GM18517 (cell line): Measurements from ENCODE around the gene DPT.

Experiments
- ATAC-seq: cut with Tn5 transposase; IDR thresholded peaks from one replicate; pipeline ENCODE4 v1.9.1; 2021; ENCODE audit warnings: mild to moderate bottlenecking, moderate library complexity; ENCODE audit not compliant: unreplicated experiment

DPT gene

GRCh38 chr1:168706391-168706992, 22.5 kb downstream of the DPT start:
- no peak for ATAC-seq

GRCh38 chr1:168700575-168701268, 28.3 kb downstream of the DPT start:
- ATAC-seq = no peak

- no peak for ATAC-seq
These were observed 30.6 kb downstream of the DPT start for GRCh38 chr1:168698453-168698852.

DNA sequence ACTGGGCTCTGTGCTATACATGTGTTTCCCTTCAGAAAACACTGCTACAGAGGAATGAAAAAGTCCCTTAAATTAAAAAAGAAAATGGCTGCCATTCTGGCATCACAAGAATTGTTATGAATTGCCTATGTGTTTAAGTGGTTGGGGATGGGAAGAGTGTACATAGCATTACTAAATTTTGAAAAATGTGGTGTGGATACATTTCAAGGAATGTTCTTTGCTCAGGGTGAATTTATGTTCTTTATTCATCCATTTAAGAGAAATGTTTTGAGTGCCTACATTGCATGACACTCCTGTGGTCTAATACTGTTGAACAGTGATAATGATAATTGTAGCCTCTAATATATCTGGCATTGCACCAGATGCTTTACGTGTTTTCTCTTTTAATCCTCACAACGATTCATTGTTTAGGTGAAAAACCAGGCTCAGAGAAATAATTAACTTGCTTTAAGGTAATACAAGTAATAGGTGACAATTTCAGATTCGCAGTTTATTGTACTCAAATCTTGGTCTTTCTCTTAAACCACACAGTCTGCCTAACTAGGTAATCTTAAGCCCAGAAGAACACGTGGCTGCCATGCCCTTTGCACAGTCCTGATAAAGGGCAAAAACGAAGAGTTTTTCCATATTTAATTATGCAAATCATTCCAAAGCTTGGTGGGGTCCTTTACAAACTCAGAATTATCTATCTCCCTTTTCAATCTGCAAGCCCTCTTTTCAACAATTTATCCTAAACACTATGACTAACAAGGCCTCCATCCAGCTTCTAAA, 31.5 kb downstream of the DPT start:
- no peak for ATAC-seq

DNA sequence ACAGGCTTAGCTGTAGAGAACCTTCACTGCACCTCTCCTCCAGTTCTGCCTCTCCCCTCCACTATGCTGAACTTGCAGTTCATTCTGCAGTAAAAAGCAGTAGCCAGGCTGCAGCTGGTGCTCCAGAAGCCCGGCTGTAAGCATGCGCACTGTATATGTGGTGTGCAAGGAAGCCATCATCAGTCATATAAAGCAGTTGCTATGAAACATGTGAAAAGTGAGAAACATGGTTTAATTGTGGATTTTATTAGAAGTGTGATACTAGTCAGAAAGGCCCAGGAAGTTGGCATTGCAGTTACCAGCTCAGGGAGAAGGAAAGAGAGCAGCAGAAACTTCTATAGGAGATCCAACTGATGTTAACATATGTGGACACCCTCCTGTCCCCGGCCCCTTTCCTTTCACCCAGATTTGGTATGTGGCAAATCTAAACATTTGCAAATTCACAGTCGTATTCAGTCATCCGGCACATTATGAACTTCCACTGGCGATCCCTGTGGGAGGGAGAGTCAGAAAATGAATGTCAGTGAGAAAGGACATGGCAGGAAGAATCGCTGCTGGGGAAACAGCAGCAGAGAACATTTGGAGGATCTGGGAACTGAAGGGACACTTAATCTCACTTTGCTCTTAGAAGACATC, 32.8 kb downstream of the DPT start:
- no peak for ATAC-seq

- no peak for ATAC-seq
These were observed 35.2 kb downstream of the DPT start for GRCh38 chr1:168693872-168694238.

DNA sequence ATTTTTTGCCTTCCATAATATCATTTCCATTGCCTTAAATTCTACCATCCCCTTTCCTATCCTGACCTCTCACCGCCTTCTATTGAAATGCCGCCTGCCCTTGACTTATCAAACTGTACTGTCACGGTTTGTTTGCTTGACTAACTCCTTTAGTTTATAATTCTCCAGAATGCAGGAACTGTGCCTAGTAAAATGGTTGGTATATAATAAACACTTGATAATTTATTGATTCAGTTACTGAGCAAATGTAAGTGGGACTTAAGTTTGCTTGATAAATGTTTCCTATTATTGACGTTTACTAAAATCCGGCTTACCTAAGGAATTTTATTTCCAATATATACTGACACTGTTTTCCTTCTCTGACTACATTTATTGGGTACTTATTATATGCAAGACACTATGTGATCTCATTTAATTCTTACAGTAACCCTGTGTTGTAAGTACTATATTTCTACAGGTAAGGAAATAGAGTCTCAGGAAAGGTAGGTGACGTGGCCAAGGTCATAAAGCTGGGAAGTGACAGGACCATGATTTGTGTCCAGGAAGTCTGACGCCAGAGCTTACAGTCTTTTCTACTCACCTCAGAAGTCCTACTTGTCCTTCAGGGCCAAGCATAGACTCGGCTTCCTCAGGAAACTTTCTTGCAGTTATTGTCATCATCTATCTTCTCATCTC, 35.7 kb downstream of the DPT start:
- ATAC-seq = no peak

DNA sequence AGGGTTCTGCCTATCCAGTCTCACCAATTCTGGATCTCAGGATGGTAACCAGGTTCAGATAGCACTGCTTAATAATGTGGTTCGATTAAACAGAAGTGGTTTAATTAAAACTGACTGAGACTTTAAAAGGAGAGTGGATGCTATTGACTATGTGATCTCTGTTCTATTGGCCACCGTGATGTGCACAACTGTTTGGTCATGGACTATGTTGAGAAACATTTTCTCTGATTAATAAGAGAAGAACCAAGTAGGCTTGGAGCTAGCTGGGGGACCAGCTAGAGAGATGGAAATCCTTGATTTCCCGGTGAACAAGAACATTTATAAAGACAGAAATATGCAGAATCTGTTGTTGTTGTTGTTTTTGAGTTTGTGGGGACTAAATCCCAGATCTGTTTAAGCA, 36.5 kb downstream of the DPT start:
- no peak for ATAC-seq

DNA sequence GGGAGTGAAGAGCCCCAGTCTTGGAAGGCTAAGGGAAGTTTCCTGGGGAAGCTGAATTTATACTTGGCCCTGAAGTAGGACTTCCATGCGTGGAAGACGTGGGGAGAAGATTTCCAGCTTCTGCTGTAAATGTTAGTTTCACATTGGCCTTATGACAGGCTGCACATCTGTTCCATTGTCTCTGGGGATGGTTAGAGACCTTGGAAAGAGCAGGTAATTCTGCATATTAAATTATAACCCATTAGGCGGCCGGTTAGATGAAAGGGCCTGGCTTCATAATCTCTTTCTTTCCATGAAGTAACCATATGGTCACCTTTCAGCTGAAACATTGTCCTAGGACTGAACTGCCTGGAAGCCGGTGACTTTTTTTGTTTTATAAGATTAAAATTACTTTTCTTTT, 37.5 kb downstream of the DPT start:
- ATAC-seq = no peak

DNA sequence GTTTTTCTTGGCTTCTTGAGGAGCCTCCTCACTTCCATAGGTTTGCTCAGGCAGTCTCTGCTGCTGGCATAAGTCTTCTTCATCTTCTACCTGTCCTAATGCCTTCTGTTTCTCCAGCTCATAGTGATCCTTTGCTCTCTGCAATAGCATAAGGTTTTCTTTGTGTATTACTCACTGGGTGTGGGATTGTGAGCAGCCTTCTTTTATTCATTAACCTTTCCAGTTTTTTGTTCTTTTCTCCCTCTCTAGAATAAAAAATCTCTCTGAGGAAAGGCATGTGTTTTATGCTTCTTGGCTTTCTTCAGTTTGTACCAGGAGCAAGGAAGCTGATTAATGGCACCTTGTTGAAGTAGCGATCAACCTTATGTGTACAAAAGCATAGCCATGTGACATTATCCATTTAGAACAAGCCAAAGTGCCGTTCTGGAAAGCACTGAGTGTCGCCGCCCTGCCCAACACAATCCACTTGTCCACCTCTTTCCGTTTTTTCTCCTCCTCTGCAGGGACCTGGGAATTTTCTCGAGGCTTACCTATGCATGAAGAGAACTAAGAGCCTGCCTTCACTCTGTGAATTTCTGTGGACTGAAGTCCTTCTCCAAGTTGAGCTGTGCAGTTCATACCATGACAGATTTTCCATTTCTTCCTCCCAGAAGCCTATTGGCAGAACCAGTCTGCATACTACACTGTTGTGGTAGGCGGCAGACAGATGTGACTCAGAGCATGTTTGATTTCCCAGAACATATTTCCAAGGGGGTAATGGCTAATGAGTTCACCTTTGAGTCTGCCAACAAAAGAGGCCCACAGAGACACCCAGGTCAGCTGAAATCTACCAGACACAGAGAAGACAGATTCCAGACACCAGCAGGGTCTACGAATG, 39.0 kb downstream of the DPT start:
- no peak for ATAC-seq

DNA sequence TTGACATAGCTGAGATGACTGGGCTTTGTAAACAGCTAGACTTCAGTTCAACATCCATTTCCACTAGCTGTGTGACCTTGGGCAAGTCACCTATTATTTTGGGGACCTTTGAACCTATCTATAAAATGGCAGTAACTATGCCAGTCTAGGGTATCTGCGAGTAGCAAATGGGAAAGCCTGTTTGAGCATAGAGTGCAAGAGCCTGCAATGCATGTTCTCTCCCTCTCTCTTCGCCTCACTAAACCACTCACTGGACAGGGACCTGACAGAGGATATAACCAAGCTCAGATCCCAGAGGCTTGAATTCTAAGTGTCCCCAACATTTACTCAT, 39.7 kb downstream of the DPT start:
- ATAC-seq = no peak

DNA sequence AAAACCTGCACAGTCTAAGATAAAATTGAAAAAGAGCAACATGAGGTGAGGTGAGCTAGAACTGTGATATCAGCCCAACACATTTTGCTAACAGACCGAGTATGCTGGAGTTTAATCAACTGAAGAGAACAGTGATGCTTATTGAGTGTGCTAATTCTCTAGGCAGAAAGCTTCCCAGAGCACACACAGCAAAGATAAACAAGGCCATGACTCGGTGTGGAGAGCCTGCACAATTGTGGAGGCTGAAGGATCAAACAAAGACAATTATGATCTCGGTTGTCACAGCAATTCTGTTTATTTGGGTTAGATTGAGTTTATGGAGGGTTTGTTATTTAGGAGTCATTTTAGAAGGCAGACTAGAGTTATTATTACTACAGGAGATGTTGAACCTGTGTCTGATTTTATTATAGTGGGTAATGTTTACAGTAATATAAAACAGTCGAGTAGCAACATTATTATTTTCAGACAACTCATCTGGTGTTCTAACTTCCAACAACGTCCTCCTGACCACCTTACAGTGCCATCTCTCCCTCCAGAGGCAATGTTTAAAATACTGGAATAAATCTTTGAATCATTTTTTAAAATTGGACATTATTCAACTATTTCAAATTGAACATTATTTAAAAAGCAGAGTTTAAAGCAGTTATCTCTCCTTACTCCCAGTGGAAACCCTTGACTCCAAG, 40.2 kb downstream of the DPT start:
- no peak for ATAC-seq

DNA sequence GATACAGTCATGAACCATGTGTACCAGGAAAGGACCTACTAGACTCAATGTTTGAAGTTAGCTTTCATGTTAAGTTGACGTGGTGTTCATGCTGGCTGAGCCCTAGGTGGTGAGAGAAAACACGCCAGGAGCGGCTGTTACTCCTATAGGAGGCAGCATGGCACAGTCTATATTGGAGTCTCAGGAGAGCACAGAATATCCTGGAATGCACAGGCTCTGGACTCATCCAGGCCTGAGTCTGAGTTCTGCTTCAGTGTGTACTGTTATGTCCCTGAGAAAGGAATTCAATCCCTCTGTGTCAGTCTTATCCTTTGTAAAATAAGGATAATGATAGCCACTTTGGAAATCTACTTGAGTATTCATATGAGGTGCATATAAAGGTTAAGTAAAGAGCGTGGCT, 41.2 kb downstream of the DPT start:
- ATAC-seq = no peak

DNA sequence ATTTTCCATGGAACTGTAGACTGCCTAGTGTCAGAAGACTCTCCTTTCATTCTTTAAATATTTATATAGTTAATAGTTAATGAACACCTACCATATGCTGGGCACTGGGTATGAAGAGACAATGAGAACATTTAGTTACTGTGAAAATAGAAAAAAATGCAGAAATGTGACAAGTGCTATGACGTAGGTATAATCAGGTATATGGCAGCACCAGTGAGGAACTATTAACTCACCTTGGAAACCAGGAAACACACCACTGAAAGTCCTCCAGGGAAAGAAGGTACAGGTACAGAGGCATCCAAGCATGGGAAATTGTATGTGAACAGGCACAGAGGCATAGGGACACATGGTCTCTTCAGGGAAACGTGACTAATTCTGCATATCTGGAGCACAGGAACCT, 42.3 kb downstream of the DPT start:
- ATAC-seq = no peak

GRCh38 chr1:168683871-168684270, 45.1 kb downstream of the DPT start:
- no peak for ATAC-seq

DNA sequence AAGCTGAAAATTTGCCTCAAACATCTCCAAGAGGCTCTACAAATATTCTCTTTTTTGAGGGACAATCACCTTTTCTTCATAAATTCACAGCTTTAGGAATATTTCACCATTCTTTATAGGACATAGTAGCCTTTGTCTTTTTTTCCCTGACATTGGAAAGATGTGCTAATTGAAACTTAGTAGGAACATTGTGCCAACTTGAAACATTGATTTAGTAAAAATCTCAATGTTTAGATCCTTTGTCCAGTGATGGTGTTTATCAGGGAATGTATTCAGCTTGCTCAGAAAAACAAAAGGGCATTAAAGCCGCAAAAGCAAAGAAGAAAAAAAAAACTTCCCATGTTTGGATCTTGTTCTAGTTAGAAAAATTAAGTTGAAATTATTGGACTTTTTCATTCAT, 52.1 kb downstream of the DPT start:
- no peak for ATAC-seq

DNA sequence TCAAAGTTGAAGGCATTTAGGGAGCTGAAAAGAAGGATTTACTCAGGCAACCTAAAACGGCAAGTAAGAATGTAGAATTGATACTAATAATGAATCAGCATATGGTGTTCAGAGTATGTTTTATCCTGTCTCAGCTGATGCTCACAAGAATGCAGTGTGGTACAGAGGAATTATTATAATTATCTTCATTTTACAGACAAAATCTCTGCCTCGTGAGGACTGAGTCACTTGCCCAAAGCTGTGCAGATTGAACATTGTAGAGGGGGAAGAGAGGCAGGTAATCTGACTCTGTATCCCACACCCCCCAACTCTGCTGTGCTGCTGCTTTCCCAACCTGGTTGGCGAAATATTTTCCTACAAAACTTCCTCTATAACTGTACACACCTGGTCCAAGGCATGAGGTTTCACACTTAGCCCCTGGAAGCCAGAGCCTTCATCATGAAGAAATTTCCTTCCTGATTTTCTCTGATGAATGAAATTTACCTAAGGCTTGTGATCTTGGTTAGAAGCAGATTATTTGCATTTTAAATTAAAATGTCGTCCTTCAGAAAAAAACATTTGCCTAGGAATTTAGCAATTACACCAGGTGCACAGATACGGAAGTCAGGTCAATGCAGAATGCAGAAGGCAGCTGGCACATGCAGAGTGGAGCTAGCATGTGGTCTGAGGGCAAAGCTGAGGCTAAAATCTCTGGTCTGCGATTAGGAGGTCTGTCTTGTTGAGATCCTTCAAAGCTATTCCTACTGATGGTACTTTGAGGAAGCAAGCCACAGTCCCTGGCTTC, 52.8 kb downstream of the DPT start:
- no peak for ATAC-seq

- ATAC-seq = no peak
These were observed 54.9 kb downstream of the DPT start for GRCh38 chr1:168673974-168674683.
